ENCODE data around the gene BCDIN3D.
"Not testable (repeated sequence)": the region's sequence is repeated elsewhere in the genome, so short reads cannot be mapped to it uniquely, and the experiment has no call there.

The BCDIN3D gene

DNA sequence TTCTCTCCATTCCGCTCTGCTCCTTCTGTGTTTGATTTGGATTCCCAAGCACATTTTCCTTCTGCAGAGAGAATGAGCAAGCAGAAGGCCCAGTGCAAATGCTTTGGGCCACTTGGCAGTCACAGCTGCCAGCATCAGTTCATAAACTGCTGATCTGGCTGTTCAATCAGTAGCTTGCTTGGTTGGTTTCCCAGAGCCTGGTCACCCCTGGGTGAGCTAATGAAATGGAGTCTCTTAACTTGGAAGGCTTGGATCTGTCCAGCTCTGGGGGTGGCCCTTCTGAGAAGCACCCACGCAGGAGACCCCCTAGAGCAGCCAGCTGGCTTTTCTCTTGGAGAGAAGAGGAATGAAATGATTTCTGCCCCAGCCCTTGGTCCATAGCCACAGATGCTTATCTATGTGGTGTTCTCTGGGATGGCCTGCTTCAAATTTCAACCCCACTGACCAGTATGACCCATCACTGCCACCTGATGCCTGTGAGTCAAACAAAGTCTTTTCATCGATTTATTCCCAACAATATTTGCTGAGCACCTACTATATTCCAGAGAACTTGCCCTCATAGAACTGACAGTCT is 30.5 kb upstream of the BCDIN3D start:
- DNase-seq (ENCODE audit: extremely low read depth, insufficient read length): no peak
- TF ChIP-seq CTCF (IDR thresholded peaks at IDR 0.05; ENCODE audit: insufficient read depth, low read length, poor library complexity, severe bottlenecking): no peak
- Histone ChIP-seq H3K4me3 (replicated peaks; ENCODE audit: low read depth, low read length) (no peak overlapping the region), H3K27me3 (replicated peaks; ENCODE audit: control insufficient read depth, insufficient read depth, low read length) (no peaks in the 10 kb centered on the region; the same call in 1 of the 2 replicates), H3K36me3 (ENCODE audit: control insufficient read depth, insufficient read depth, low read length) (no peaks in the 10 kb centered on the region)

GRCh38 chr12:49872781-49873181 is 29.9 kb upstream of the BCDIN3D start:
- Histone ChIP-seq H3K4me3 (replicated peaks; ENCODE audit: low read depth, low read length) (no peak overlapping the region), H3K36me3 (ENCODE audit: control insufficient read depth, insufficient read depth, low read length) (no peaks in the 10 kb centered on the region), H3K27me3 (replicated peaks; ENCODE audit: control insufficient read depth, insufficient read depth, low read length) (no peaks in the 10 kb centered on the region; the same call in 1 of the 2 replicates)
- TF ChIP-seq CTCF (IDR thresholded peaks at IDR 0.05; ENCODE audit: insufficient read depth, low read length, poor library complexity, severe bottlenecking): no peak
- DNase-seq (ENCODE audit: extremely low read depth, insufficient read length): no peak

GRCh38 chr12:49872381-49872780 is 29.5 kb upstream of the BCDIN3D start:
- TF ChIP-seq CTCF (IDR thresholded peaks at IDR 0.05; ENCODE audit: insufficient read depth, low read length, poor library complexity, severe bottlenecking): no peak
- no peak for DNase-seq (ENCODE audit: extremely low read depth, insufficient read length)
- H3K4me3 ChIP-seq (replicated peaks; ENCODE audit: low read depth, low read length): no peak overlapping the region
- H3K36me3 ChIP-seq (ENCODE audit: control insufficient read depth, insufficient read depth, low read length): no peaks in the 10 kb centered on the region
- no peaks in the 10 kb centered on the region; the same call in 1 of the 2 replicates for H3K27me3 ChIP-seq (replicated peaks; ENCODE audit: control insufficient read depth, insufficient read depth, low read length)

GRCh38 chr12:49871811-49872251 is 28.9 kb upstream of the BCDIN3D start:
- H3K4me3 ChIP-seq (replicated peaks; ENCODE audit: low read depth, low read length); H3K27me3 ChIP-seq (replicated peaks; ENCODE audit: control insufficient read depth, insufficient read depth, low read length); DNase-seq (ENCODE audit: extremely low read depth, insufficient read length); H3K36me3 ChIP-seq (ENCODE audit: control insufficient read depth, insufficient read depth, low read length): not testable (repeated sequence)

DNA sequence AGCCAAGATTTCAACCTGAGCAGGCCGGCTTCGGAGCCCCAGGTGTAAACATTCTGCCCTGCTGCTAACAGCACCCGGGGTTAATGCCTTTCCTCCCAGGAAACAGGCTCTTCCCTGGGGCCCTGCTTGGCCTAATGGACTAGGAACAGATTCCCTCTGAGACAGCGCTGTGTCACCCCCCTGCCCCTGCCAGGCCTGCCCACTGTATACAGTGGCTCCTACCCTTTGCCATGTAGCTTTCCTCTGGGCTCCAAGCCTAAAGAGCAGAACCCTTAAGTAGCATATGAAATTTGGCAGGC is 28.3 kb upstream of the BCDIN3D start:
- no peaks in the 10 kb centered on the region for H3K36me3 ChIP-seq (ENCODE audit: control insufficient read depth, insufficient read depth, low read length)
- no peak for TF ChIP-seq CTCF (IDR thresholded peaks at IDR 0.05; ENCODE audit: insufficient read depth, low read length, poor library complexity, severe bottlenecking)
- H3K4me3 ChIP-seq (replicated peaks; ENCODE audit: low read depth, low read length): no peak overlapping the region
- DNase-seq (ENCODE audit: extremely low read depth, insufficient read length): no peak
- H3K27me3 ChIP-seq (replicated peaks; ENCODE audit: control insufficient read depth, insufficient read depth, low read length): no peaks in the 10 kb centered on the region; the same call in 1 of the 2 replicates

DNA sequence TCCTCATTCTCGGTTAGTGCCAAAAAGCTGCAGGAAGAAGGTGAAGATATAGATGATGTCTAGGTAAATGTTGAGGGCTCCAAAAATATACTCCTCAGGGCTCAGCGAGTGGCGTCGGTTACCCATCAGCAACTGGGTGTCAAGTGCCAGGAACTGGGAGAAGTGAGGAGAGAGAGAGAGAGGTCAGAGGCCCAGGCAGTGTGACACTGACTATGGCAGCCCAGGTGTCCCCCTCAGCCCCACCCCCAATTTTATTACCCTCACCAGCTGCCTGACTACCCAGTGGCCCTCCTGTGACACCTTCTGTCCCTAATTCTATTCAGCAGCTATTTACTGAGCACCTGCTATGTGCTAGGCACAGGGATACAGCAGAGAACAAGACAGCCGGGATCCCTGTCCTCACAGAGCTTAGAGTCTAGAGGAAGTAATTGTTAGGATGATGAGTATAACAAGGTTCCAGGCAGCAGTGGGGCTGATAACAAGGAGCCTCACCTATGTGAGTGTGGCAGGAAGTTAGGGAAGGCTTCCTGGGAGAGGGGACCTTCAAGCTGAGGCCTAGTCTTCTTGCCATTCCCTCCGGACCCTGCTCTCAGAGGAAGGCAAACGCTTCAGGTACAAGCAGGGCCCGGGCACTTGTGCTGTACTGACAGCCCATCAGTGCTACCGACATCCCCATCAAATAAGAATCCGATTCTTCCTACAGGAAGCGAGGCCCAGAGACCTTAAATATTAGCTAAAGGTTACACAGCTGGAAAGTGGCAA is 27.8 kb upstream of the BCDIN3D start:
- Histone ChIP-seq H3K4me3 (replicated peaks; ENCODE audit: low read depth, low read length) (no peak overlapping the region), H3K36me3 (ENCODE audit: control insufficient read depth, insufficient read depth, low read length) (no peaks in the 10 kb centered on the region), H3K27me3 (replicated peaks; ENCODE audit: control insufficient read depth, insufficient read depth, low read length) (no peaks in the 10 kb centered on the region; the same call in 1 of the 2 replicates)
- no peak for TF ChIP-seq CTCF (IDR thresholded peaks at IDR 0.05; ENCODE audit: insufficient read depth, low read length, poor library complexity, severe bottlenecking)
- DNase-seq (ENCODE audit: extremely low read depth, insufficient read length): no peak
